ENCODE data around the gene ANTXR1.

Gene ANTXR1

GRCh38 chr2:69003731-69004130, 9.2 kb upstream of the ANTXR1 start:
- DNase-seq (ENCODE audit: low read depth): no peak

- DNase-seq (ENCODE audit: low read depth): no peak
These were observed 5.8 kb upstream of the ANTXR1 start for GRCh38 chr2:69007169-69007568.

- DNase-seq (ENCODE audit: low read depth): no peak
These were observed 5.4 kb upstream of the ANTXR1 start for GRCh38 chr2:69007603-69008002.

- no peak for DNase-seq (ENCODE audit: low read depth)
These were observed 2.4 kb upstream of the ANTXR1 start for GRCh38 chr2:69010437-69011194.

GRCh38 chr2:69011611-69012157, 1.3 kb upstream of the ANTXR1 start:
- DNase-seq (ENCODE audit: low read depth): no peak

GRCh38 chr2:69012310-69013141, 453 bp upstream of the ANTXR1 start:
- peak; percentile 53 for DNase-seq (ENCODE audit: low read depth)

GRCh38 chr2:69013840-69014821, 1.2 kb downstream of the ANTXR1 start:
- DNase-seq (ENCODE audit: low read depth): no peak

GRCh38 chr2:69017080-69017479, 4.1 kb downstream of the ANTXR1 start:
- no peak for DNase-seq (ENCODE audit: low read depth)

GRCh38 chr2:69017835-69018234, 4.9 kb downstream of the ANTXR1 start:
- DNase-seq (ENCODE audit: low read depth): no peak

- no peak for DNase-seq (ENCODE audit: low read depth)
These were observed 5.7 kb downstream of the ANTXR1 start for GRCh38 chr2:69018678-69019095.

- DNase-seq (ENCODE audit: low read depth): no peak
These were observed 7.8 kb downstream of the ANTXR1 start for GRCh38 chr2:69020496-69021426.

- DNase-seq (ENCODE audit: low read depth): no peak
These were observed 8.7 kb downstream of the ANTXR1 start for GRCh38 chr2:69021727-69022126.

GRCh38 chr2:69022548-69022947, 9.6 kb downstream of the ANTXR1 start:
- DNase-seq (ENCODE audit: low read depth): no peak

GRCh38 chr2:69023236-69023635, 10.3 kb downstream of the ANTXR1 start:
- DNase-seq (ENCODE audit: low read depth): no peak

GRCh38 chr2:69026026-69026425, 13.0 kb downstream of the ANTXR1 start:
- DNase-seq (ENCODE audit: low read depth): peak; percentile 18

- DNase-seq (ENCODE audit: low read depth): no peak
These were observed 13.9 kb downstream of the ANTXR1 start for GRCh38 chr2:69026691-69027459.

GRCh38 chr2:69030800-69031428, 17.9 kb downstream of the ANTXR1 start:
- no peak for DNase-seq (ENCODE audit: low read depth)

GRCh38 chr2:69031466-69031865, 18.5 kb downstream of the ANTXR1 start:
- no peak for DNase-seq (ENCODE audit: low read depth)

- no peak for DNase-seq (ENCODE audit: low read depth)
These were observed 19.4 kb downstream of the ANTXR1 start for GRCh38 chr2:69032336-69032735.

All from fibroblast of the conjunctiva (primary cell).